Smooth muscle cell (in vitro differentiated cells): ENCODE results near the gene PHF13. TPM values are rescaled to one million over a fixed set of nuclear protein-coding genes. Genes with fewer than 3 reads are reported as not detected.
A peak's percentile ranks its signal among the peaks of the same experiment; 100 is the strongest.
"Not testable (repeated sequence)": the region's sequence is repeated elsewhere in the genome, so short reads cannot be mapped to it uniquely, and the experiment has no call there.

Source experiments
- DNase-seq: peaks from one replicate; lab custom pipeline; 2025; ENCODE audit not compliant: unreplicated experiment; lab: John Stamatoyannopoulos, UW
- H2AFZ ChIP-seq: fragments of 200-600 bp; sonication (generic); 2 replicates; pipeline ENCODE4 v1.6.0; 2016; ENCODE audit warnings: antibody characterized with exemption, low read depth, mild to moderate bottlenecking
- H3F3A ChIP-seq: fragments of 200-600 bp; sonication (generic); 2 replicates; pipeline ENCODE4 v1.6.0; 2017; ENCODE audit warnings: antibody characterized with exemption, low read depth
- H3K27ac ChIP-seq: fragments of 200-600 bp; sonication (generic); 2 replicates; pipeline ENCODE4 v1.5.1; 2016; ENCODE audit warnings: low read depth, mild to moderate bottlenecking
- H3K27me3 ChIP-seq: fragments of 200-600 bp; sonication (generic); 2 replicates; pipeline ENCODE4 v1.6.1; 2016; ENCODE audit warnings: low read depth, mild to moderate bottlenecking
- H3K36me3 ChIP-seq: fragments of 200-600 bp; sonication (generic); 2 replicates; pipeline ENCODE4 v1.5.1; 2016; ENCODE audit warnings: low read depth
- H3K4me1 ChIP-seq: fragments of 200-600 bp; sonication (generic); 2 replicates; pipeline ENCODE4 v1.5.1; 2016; ENCODE audit warnings: low read depth
- H3K4me2 ChIP-seq: fragments of 200-600 bp; sonication (generic); 2 replicates; pipeline ENCODE4 v1.6.0; 2016; ENCODE audit warnings: mild to moderate bottlenecking
- H3K4me3 ChIP-seq: fragments of 200-600 bp; sonication (generic); 2 replicates; pipeline ENCODE4 v1.5.1; 2016; ENCODE audit warnings: mild to moderate bottlenecking
- H3K79me2 ChIP-seq: fragments of 200-600 bp; sonication (generic); 2 replicates; pipeline ENCODE4 v1.6.0; 2016; ENCODE audit warnings: low read depth, mild to moderate bottlenecking
- H3K9ac ChIP-seq: fragments of 200-600 bp; sonication (generic); 2 replicates; pipeline ENCODE4 v1.6.0; 2016; ENCODE audit warnings: low read depth
- H3K9me3 ChIP-seq: fragments of 200-600 bp; sonication (generic); replicated peaks from 2 replicates; pipeline ENCODE4 v1.5.1; 2016; ENCODE audit warnings: low read depth
- H4K20me1 ChIP-seq: fragments of 200-600 bp; sonication (generic); 2 replicates; pipeline ENCODE4 v1.6.0; 2016; ENCODE audit warnings: low read depth
- WGBS: methylation state at CpG from one replicate; pipeline ENCODE4 v1.1.7; 2016; ENCODE audit warnings: low lambda C conversion rate; 5-methylcytosine and 5-hydroxymethylcytosine counted together
- polyA plus RNA-seq: library from polyadenylated mRNA; unstranded; fragments of >200 nt; fragmentation: Nextera tagmentation; extraction: Ambion mirVana; gene quantifications from 2 replicates; pipeline ENCODE4 v1.2.1, GENCODE V29; 2016
- total RNA-seq: library from RNA; depleted of rRNA; stranded (reverse); fragments of >200 nt; gene quantifications from 2 replicates; pipeline ENCODE4 v1.2.3, GENCODE V29; 2014
- TF ChIP-seq, protein P1 (sequence below): fragments of 200-600 bp; sonication (generic); IDR thresholded peaks from 2 replicates; pipeline ENCODE4 v1.5.1; 2017; ENCODE audit warnings: borderline replicate concordance, mild to moderate bottlenecking, antibody characterized with exemption; ENCODE audit not compliant: insufficient read depth, poor library complexity, severe bottlenecking

The PHF13 gene
- total and polyA plus RNA-seq, 2 experiments from 2014 or later = 10.2 to 12.3 TPM

DNA sequence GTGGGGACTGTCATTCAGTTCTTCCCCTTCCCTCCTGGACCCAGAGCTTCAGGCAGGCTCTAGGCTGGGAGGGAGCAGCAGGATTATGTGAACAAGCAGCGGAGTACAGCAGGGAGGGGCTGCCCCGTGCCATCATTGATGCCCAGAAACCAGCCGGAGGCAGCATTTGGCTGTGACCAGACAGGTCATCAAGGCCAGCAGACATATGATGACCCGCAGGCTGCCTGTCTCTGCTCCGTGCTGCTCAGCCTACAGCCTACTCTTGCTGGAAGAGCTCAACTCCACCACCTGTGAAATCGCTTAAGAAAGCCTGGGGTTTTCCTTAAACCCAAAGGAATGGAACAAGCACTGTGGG is 15.8 kb upstream of the PHF13 start:
- H3K4me1 ChIP-seq = peaks cover 13% of the 10 kb centered on the region
- 90% methylated on average over 6 of the region's 6 CpGs for WGBS
- no peak overlapping the region for H3K4me3 ChIP-seq
- H3K36me3 ChIP-seq = no peaks in the 10 kb centered on the region
- H3K9me3 ChIP-seq = no peaks in the 10 kb centered on the region
- H3K79me2 ChIP-seq = peaks cover 44% of the 10 kb centered on the region
- TF ChIP-seq, protein P1, sequence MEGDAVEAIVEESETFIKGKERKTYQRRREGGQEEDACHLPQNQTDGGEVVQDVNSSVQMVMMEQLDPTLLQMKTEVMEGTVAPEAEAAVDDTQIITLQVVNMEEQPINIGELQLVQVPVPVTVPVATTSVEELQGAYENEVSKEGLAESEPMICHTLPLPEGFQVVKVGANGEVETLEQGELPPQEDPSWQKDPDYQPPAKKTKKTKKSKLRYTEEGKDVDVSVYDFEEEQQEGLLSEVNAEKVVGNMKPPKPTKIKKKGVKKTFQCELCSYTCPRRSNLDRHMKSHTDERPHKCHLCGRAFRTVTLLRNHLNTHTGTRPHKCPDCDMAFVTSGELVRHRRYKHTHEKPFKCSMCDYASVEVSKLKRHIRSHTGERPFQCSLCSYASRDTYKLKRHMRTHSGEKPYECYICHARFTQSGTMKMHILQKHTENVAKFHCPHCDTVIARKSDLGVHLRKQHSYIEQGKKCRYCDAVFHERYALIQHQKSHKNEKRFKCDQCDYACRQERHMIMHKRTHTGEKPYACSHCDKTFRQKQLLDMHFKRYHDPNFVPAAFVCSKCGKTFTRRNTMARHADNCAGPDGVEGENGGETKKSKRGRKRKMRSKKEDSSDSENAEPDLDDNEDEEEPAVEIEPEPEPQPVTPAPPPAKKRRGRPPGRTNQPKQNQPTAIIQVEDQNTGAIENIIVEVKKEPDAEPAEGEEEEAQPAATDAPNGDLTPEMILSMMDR = no peak
- H3K9ac ChIP-seq = no peak overlapping the region
- H3K27me3 ChIP-seq = no peaks in the 10 kb centered on the region
- no peak overlapping the region for H3K27ac ChIP-seq
- H3F3A ChIP-seq = no peaks in the 10 kb centered on the region
- DNase-seq = no peak
- no peak overlapping the region for H3K4me2 ChIP-seq
- H4K20me1 ChIP-seq = peaks cover 83% of the 10 kb centered on the region
- H2AFZ ChIP-seq = no peak overlapping the region

DNA sequence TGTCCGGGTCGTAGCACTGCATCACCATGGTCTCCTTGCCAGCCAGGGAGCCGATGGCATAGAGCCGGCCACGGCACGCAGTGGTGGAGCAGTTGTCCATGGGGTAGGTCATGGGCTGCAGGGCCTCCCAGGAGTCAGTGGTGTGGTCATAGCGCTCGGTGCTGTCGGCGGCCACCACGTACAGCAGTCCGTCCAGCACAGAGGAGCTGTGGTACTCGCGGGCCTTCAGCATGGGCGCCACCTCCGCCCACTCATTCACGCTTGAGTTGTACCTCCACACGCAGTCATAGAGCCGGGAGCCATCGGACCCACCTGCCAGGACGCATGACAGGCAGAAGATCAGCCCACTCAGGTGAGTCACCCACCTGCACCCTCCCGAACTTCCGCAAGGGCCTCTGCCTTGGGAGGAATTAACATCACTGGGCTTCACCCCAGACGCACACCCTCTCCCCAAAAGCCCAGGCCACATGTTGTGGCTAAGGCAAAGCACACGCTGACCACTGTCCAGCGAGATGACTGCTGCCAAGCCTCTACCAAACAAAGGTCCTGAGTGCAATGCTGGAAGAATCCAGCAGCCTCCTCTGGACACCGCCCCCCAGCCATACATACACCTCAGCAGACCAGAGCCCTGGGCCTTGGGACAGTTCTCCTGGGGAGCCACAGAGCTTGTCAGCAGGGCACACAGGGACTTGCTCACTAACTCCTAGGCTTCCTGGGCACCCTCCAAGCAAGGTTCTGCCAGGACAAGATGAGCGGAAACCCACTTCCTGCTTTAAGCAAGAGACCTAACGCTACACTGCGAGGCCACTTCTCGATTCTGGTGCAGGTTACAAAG is 14.2 kb upstream of the PHF13 start:
- peaks cover 44% of the 10 kb centered on the region for H3K79me2 ChIP-seq
- H3K9me3 ChIP-seq = no peaks in the 10 kb centered on the region
- H3K4me1 ChIP-seq = peaks cover 23% of the 10 kb centered on the region
- WGBS = 90% methylated on average over 26 of the region's 31 CpGs
- TF ChIP-seq, protein P1 = no peak
- no peaks in the 10 kb centered on the region for H3K27me3 ChIP-seq
- no peak for DNase-seq
- no peak overlapping the region for H3K9ac ChIP-seq
- H3K27ac ChIP-seq = no peak overlapping the region
- peaks cover 71% of the 10 kb centered on the region for H4K20me1 ChIP-seq
- no peak overlapping the region for H3K4me2 ChIP-seq
- H2AFZ ChIP-seq = no peak overlapping the region
- peaks cover 14% of the 10 kb centered on the region for H3F3A ChIP-seq
- H3K4me3 ChIP-seq = no peak overlapping the region
- no peaks in the 10 kb centered on the region for H3K36me3 ChIP-seq

DNA sequence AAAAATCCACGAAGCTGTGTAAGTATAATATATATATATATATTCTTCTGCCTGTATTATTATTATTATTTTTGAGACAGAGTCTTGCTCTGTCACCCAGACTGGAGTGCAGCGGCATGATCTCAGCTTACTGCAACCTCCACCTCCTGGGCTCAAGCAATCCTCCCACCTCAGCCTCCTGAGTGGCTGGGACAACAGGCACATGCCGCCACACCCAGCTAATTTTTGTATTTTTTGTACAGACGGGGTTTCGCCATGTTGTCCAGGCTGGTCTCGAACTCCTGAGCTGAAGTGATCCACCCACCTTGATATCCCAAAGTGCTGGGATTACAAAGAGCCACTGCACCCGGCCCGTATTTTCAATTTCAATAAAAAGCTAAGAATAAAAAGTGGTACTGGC is 13.5 kb upstream of the PHF13 start:
- H3K4me1 ChIP-seq = peaks cover 28% of the 10 kb centered on the region
- peak overlapping the region; percentile 100 for H3K27ac ChIP-seq
- peaks cover 20% of the 10 kb centered on the region for H3F3A ChIP-seq
- peaks cover 44% of the 10 kb centered on the region for H3K79me2 ChIP-seq
- H3K9me3 ChIP-seq, DNase-seq, H2AFZ ChIP-seq, H3K27me3 ChIP-seq, H3K36me3 ChIP-seq: not testable (repeated sequence)
- peaks cover 69% of the 10 kb centered on the region for H4K20me1 ChIP-seq
- peak overlapping the region; percentile 92 for H3K4me2 ChIP-seq
- H3K9ac ChIP-seq = peak overlapping the region; percentile 86
- WGBS = 92% methylated on average over 8 of the region's 8 CpGs
- H3K4me3 ChIP-seq = peak overlapping the region; percentile 67

DNA sequence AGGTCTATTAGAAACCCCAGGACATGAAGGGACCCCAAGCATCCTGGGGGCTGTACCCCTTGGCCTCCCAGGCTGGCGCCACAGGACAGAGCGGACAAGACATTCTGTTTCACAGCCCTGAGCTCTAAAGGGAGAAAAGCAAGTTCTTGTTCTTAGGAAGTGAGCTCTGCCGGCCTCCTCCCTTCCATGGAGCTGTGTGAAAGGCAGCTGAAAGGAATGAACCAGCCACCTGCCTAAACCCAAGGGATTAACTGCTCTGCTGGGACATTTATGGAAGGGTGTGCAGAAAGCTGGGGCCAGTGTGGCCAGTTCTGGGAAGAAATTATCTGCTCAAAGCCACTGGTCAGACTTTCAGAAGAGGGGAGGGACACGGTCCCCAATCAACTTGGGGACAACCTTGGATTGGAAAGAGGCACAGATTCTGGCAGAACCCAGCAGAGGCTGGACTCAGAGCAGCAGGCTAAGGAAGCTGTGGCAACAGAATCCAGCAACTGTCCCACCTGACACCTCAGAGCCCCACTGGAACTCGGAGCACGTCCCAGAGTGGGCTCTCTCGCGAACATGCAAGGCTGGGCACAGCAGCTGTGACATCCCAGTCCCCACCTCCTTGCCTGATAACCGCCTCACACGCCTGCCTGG is 13.0 kb upstream of the PHF13 start:
- Histone ChIP-seq H3K9me3 (no peaks in the 10 kb centered on the region), H4K20me1 (peaks cover 64% of the 10 kb centered on the region), H3K27me3 (no peaks in the 10 kb centered on the region), H3K9ac (peak overlapping the region; percentile 86), H2AFZ (no peak overlapping the region), H3K36me3 (no peaks in the 10 kb centered on the region), H3K27ac (peak overlapping the region; percentile 100), H3F3A (peaks cover 22% of the 10 kb centered on the region), H3K4me2 (peak overlapping the region; percentile 92), H3K79me2 (peaks cover 44% of the 10 kb centered on the region), H3K4me3 (peak overlapping the region; percentile 67), H3K4me1 (peaks cover 28% of the 10 kb centered on the region)
- WGBS = 19% methylated on average over 10 of the region's 10 CpGs
- TF ChIP-seq, protein P1 = no peak
- no peak for DNase-seq
